ENCODE measurements around the gene CKMT1A.

The CKMT1A gene

DNA sequence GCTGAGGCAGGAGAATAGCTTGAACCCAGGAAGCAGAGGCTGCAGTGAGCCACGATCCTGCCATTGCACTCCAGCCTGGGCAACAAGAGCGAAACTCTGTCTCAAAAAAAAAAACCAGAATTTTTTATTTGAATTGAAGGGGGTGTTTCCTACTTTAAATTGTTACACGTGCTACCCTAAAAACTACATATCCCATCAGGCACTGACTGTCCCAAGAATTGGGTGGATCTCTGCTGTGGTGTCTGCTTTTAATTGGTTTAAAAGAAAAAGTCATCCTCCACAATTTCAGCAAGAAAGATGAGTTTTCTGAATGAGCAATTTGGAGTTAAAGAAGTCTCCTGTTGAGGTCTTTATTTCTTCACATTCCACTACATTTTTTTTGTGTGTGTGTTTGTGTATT is 54.7 kb downstream of the CKMT1A start:
- DNase-seq (ENCODE audit: low spot score) = peak; percentile 46

All from CD4-positive, alpha-beta T cell treated with Interleukin-15 for 4 hours (primary cell).